HG02870 (cell line): ENCODE results near the gene GSK3B.
A peak's percentile ranks its signal among the peaks of the same experiment; 100 is the strongest.

Experiments used
- ATAC-seq: cut with Tn5 transposase; IDR thresholded peaks from one replicate; pipeline ENCODE4 v1.9.1; 2021; ENCODE audit warnings: mild to moderate bottlenecking, moderate library complexity; ENCODE audit not compliant: unreplicated experiment

The GSK3B gene

GRCh38 chr3:119829420-119829819 lies 264.8 kb downstream of the GSK3B start:
- no peak for ATAC-seq

GRCh38 chr3:119826711-119827608 lies 267.3 kb downstream of the GSK3B start:
- no peak for ATAC-seq

- no peak for ATAC-seq
Measured at GRCh38 chr3:119825820-119826219, 268.4 kb downstream of the GSK3B start.

- ATAC-seq, result no peak
Measured at GRCh38 chr3:119819806-119820205, 274.4 kb downstream of the GSK3B start.

- no peak for ATAC-seq
Measured at GRCh38 chr3:119818937-119819336, 275.3 kb downstream of the GSK3B start.

GRCh38 chr3:119817583-119818363 lies 276.5 kb downstream of the GSK3B start:
- no peak for ATAC-seq

GRCh38 chr3:119817071-119817470 lies 277.2 kb downstream of the GSK3B start:
- ATAC-seq, result no peak

GRCh38 chr3:119815716-119816115 lies 278.5 kb downstream of the GSK3B start:
- ATAC-seq, result no peak

- no peak for ATAC-seq
Measured at GRCh38 chr3:119812491-119813058, 281.7 kb downstream of the GSK3B start.

GRCh38 chr3:119810018-119810435 lies 284.2 kb downstream of the GSK3B start:
- ATAC-seq, result peak; percentile 76

GRCh38 chr3:119809249-119810017 lies 284.8 kb downstream of the GSK3B start:
- ATAC-seq, result peak; percentile 37

GRCh38 chr3:119808843-119809242 lies 285.4 kb downstream of the GSK3B start:
- no peak for ATAC-seq

- no peak for ATAC-seq
Measured at GRCh38 chr3:119808244-119808643, 286.0 kb downstream of the GSK3B start.

- no peak for ATAC-seq
Measured at GRCh38 chr3:119800844-119801243, 293.4 kb downstream of the GSK3B start.

- no peak for ATAC-seq
Measured at GRCh38 chr3:119796785-119797184, 297.5 kb downstream of the GSK3B start.

GRCh38 chr3:119796368-119796767 lies 297.9 kb downstream of the GSK3B start:
- no peak for ATAC-seq

GRCh38 chr3:119795849-119796248 lies 298.4 kb downstream of the GSK3B start:
- no peak for ATAC-seq

- ATAC-seq, result no peak
Measured at GRCh38 chr3:119794971-119795612, 299.2 kb downstream of the GSK3B start.

- no peak for ATAC-seq
Measured at GRCh38 chr3:119794401-119794800, 299.8 kb downstream of the GSK3B start.

GRCh38 chr3:119792270-119792669 lies 302.0 kb downstream of the GSK3B start:
- ATAC-seq, result no peak
